C4-2B (cell line): Measurements from ENCODE around the gene CLDN4.

ENCODE experiments used
- H3K27ac ChIP-seq: fragments of 450-650 bp; 2 replicates; pipeline ENCODE4 v1.5.1; 2017
- ZFX ChIP-seq: fragments of 450-650 bp; IDR thresholded peaks from 2 replicates; pipeline ENCODE4 v1.6.1; 2017
- TF ChIP-seq, protein P1 (sequence below): fragments of 450-650 bp; conservative IDR thresholded peaks from 2 replicates; pipeline ENCODE4 v1.5.1; 2017; ENCODE audit warnings: mild to moderate bottlenecking

The CLDN4 gene

DNA sequence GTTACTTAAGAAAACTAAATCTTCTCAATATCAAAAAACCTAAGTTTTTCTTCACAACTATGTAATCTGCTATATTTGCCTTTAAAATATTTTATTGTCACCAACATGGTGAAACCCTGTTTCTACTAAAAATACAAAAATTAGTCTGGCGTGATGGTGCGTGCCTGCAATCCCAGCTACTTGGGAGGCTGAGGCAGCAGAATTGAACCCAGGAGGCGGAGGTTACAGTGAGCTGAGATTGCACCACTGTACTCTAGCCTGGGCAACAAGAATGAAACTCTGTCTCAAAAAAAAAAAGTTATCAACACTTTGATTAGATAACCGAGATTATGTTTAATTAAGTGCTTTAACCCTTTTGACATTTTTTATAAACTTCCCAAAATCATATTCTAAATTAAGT, 28.3 kb upstream of the CLDN4 start:
- TF ChIP-seq, protein P1, sequence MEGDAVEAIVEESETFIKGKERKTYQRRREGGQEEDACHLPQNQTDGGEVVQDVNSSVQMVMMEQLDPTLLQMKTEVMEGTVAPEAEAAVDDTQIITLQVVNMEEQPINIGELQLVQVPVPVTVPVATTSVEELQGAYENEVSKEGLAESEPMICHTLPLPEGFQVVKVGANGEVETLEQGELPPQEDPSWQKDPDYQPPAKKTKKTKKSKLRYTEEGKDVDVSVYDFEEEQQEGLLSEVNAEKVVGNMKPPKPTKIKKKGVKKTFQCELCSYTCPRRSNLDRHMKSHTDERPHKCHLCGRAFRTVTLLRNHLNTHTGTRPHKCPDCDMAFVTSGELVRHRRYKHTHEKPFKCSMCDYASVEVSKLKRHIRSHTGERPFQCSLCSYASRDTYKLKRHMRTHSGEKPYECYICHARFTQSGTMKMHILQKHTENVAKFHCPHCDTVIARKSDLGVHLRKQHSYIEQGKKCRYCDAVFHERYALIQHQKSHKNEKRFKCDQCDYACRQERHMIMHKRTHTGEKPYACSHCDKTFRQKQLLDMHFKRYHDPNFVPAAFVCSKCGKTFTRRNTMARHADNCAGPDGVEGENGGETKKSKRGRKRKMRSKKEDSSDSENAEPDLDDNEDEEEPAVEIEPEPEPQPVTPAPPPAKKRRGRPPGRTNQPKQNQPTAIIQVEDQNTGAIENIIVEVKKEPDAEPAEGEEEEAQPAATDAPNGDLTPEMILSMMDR: no peak
- no peak for TF ChIP-seq ZFX
- no peak overlapping the region for H3K27ac ChIP-seq

DNA sequence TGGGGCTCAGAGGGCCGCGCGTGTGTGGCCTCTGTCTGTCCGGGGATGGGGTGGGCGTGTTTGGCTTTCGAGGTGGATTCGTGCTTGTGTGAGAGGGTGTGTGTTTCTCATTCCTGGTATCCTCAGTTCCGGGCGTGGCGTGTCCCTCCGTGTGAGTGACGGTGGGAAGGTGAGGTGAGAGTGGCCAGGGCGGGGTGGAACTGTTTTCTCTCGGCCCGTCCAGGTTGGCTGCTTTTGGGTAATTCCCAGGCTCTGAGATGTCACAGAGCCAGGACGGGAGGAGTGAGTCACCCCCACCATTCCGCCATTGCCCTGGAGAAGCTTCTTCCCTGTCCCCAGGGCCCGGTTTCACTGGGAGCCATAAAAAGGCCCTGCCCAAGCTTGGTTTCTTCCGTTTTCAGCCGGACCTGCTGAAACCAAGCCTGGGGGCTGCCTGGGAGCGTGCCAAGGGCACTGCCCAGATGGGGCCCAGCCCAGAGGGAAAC, 21.3 kb upstream of the CLDN4 start:
- no peak overlapping the region for H3K27ac ChIP-seq
- TF ChIP-seq, protein P1: no peak
- no peak for TF ChIP-seq ZFX

DNA sequence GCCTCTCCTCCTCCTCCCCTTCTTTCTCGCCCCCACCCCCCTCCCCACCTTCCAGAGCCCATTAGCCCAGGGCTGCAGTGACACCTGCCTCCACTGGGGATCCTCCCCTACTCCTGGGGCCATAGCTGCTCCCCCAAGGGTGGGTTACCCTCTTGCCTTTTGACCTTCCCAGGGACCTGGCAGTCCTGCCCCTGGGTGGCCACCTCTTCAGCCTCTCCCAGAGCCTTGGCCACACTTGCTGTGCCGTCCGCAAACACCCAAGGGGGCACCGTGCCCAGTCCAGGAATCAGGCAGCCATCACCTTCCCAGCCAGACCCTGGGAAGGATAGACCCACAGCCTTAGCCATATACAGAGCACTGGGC, 19.8 kb upstream of the CLDN4 start:
- no peak overlapping the region for H3K27ac ChIP-seq
- TF ChIP-seq, protein P1: no peak
- TF ChIP-seq ZFX: no peak

DNA sequence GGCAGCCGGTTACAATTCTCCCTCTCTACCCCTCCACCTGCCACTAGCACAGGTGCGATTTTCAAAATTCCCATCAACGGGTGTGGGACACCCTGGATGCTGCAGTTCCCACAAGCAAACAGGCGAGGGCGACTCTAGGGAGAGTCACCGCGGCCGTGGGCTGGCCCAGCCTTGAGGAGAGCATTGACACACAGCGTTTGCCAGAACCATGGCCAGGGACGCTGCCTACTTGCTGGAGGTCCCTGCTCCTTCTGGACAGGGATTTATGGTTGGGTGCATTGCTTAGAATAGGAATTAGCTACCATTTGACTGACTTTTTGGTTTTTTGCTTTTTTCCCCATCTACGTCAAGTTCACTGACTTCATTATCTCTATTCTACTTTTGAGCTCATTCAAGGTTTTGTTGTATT, 19.0 kb upstream of the CLDN4 start:
- TF ChIP-seq, protein P1: peak; percentile 96
- TF ChIP-seq ZFX: no peak
- no peak overlapping the region for H3K27ac ChIP-seq

DNA sequence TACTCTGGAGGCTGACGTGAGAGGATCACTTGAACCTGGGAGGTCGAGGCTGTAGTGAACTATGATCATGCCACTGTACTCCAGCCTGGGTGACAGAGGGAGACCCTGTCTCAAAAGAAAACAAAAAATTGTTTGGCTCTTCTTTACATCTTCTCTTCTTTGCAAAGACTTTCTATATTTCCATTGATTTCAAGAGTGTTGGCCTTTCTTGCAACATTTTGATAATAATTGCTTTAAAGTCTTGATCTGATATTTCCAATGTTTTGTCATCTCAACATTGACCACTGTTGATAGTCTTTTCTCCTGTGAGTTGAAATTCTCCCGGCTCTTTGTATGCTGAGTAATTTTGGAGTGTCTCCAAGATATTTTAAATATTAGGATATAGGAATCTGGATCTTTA, 17.8 kb upstream of the CLDN4 start:
- TF ChIP-seq, protein P1: no peak
- no peak for TF ChIP-seq ZFX
- no peak overlapping the region for H3K27ac ChIP-seq

DNA sequence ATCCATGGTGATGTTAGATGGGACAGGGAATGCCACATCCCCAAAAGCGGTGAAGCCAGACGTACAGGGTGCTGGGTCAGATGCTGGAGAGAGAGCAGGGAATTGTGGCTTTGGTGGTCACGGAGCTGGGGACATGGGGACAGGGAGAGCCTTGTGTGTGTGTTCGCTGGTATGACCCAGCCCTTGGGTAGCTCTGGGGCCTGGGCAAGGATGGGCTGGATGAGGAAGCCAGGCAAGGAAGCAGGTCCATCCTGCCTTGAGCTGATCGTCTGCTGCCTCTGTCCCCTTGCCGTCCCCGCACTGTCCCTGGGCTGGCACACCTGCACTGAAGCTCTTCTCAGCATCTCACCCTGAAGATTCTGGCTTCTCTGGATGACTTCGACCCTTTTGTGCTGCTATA, 15.4 kb upstream of the CLDN4 start:
- H3K27ac ChIP-seq: no peak overlapping the region
- TF ChIP-seq, protein P1: no peak
- TF ChIP-seq ZFX: no peak

DNA sequence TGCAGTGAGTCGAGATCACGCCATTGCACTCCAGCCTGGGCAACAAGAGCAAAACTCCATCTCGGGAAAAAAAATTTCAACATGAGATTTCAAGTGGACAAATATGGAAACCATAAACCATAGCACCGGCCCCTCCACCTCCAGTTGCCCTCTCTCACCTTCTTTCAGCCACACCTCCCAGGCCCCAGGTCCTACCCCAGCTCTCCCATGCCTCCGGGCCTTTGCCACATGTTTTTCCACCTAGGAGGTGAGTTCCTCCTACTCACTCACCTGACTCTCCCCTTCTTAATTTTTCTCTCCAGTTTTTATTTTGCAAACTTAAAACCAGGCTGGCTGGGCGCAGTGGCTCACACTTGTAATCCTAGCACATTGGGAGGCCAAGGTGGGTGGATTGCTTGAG, 13.7 kb upstream of the CLDN4 start:
- no peak for TF ChIP-seq ZFX
- TF ChIP-seq, protein P1: no peak
- no peak overlapping the region for H3K27ac ChIP-seq
